ENCODE data around the gene EFCAB6. TPM values are rescaled to one million over a fixed set of nuclear protein-coding genes. Genes with fewer than 3 reads are reported as not detected.

EFCAB6 gene
- total and polyA plus RNA-seq, 4 donors = 1.7 to 15.4 (median 7.6) TPM

DNA sequence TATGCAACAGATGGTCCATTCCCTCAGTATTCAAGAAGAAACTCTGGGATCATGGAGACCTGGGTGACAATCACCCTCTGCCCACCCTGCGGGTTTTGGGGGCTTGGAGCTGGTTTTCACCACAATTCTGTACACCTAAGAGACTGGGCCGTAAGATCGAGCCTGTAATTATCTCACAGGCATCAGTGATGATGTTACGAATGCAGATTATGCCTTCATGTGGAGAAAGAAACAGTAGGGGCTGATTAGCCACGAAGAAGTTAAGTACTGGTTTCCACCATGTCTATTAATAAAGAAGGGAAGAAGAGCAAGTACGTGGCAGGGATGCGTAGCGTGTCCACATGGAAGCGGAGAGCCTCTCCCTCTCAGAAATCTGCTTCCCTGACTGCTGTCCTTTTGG, 5.3 kb upstream of the EFCAB6 start:
- ATAC-seq (ENCODE audit: insufficient read depth, low FRiP score) = no peak
- WGBS, 2 donors = 93 to 97% methylated on average over 9 of the region's 9 CpGs
- no peak for DNase-seq
- Histone ChIP-seq H3K27ac (ENCODE audit: low read depth in 1 of 2, low read length in 1 of 2) (no peak overlapping the region), H3K27me3 (ENCODE audit: control insufficient read depth in 3 of 3, insufficient read depth in 3 of 3, low read length in 2 of 3) (no peaks in the 10 kb centered on the region), H3K9me3 (ENCODE audit: control insufficient read depth in 4 of 4, insufficient read depth in 3 of 4, low read length in 3 of 4) (peaks cover 0 to 3% (median 0%) of the 10 kb centered on the region in 4 donors), H3K36me3 (ENCODE audit: control insufficient read depth in 4 of 4, insufficient read depth in 4 of 4, low read length in 4 of 4) (no peaks in the 10 kb centered on the region), H3K4me1 (ENCODE audit: control insufficient read depth in 5 of 5, insufficient read depth in 5 of 5, low read length in 5 of 5) (peaks cover 1 to 12% (median 8%) of the 10 kb centered on the region in 5 donors), H3K4me3 (no peak overlapping the region), H3K9ac (ENCODE audit: insufficient read depth in 1 of 2, low read length in 2 of 2) (no peak overlapping the region)
- TF ChIP-seq, protein P1, sequence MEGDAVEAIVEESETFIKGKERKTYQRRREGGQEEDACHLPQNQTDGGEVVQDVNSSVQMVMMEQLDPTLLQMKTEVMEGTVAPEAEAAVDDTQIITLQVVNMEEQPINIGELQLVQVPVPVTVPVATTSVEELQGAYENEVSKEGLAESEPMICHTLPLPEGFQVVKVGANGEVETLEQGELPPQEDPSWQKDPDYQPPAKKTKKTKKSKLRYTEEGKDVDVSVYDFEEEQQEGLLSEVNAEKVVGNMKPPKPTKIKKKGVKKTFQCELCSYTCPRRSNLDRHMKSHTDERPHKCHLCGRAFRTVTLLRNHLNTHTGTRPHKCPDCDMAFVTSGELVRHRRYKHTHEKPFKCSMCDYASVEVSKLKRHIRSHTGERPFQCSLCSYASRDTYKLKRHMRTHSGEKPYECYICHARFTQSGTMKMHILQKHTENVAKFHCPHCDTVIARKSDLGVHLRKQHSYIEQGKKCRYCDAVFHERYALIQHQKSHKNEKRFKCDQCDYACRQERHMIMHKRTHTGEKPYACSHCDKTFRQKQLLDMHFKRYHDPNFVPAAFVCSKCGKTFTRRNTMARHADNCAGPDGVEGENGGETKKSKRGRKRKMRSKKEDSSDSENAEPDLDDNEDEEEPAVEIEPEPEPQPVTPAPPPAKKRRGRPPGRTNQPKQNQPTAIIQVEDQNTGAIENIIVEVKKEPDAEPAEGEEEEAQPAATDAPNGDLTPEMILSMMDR (IDR thresholded peaks at IDR 0.05; ENCODE audit: control extremely low read depth, extremely low read depth) = no peak

GRCh38 chr22:43814264-43814663, 2.2 kb upstream of the EFCAB6 start:
- H3K36me3 ChIP-seq (ENCODE audit: control insufficient read depth in 4 of 4, insufficient read depth in 4 of 4, low read length in 4 of 4) = no peaks in the 10 kb centered on the region
- peaks cover 0 to 4% (median 0%) of the 10 kb centered on the region in 4 donors for H3K9me3 ChIP-seq (ENCODE audit: control insufficient read depth in 4 of 4, insufficient read depth in 3 of 4, low read length in 3 of 4)
- H3K27ac ChIP-seq (ENCODE audit: low read depth in 1 of 2, low read length in 1 of 2) = no peak overlapping the region
- peaks cover 0 to 17% (median 11%) of the 10 kb centered on the region in 5 donors for H3K4me1 ChIP-seq (ENCODE audit: control insufficient read depth in 5 of 5, insufficient read depth in 5 of 5, low read length in 5 of 5)
- H3K27me3 ChIP-seq (ENCODE audit: control insufficient read depth in 3 of 3, insufficient read depth in 3 of 3, low read length in 2 of 3) = no peaks in the 10 kb centered on the region
- H3K9ac ChIP-seq (ENCODE audit: insufficient read depth in 1 of 2, low read length in 2 of 2) = no peak overlapping the region
- TF ChIP-seq, protein P1 (IDR thresholded peaks at IDR 0.05; ENCODE audit: control extremely low read depth, extremely low read depth) = no peak
- no peak overlapping the region for H3K4me3 ChIP-seq
- 97 to 99% methylated on average over 5 of the region's 5 CpGs for WGBS, 2 donors
- DNase-seq = no peak
- ATAC-seq (ENCODE audit: insufficient read depth, low FRiP score) = no peak

DNA sequence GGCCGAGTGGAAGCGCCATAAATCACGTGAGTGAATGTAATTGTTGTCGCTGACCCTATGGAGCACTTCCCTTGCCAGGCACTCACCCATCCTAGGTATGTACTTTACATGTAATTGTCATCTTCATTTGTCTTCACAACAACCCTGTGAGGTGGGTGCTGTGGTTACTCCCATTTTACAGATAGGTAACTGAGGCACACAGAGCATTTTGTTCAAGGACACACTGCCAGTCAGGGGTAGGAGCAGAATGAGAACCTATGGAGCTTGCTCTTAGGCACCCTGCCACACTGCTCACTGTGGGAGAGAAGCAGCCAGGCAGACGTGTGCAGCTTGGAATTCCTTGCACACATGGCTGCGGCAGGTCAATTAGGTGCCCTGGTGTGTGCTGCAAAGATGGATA, 785 bp upstream of the EFCAB6 start:
- Histone ChIP-seq H3K4me3 (peak overlapping the region; percentile 95), H3K9ac (ENCODE audit: insufficient read depth in 1 of 2, low read length in 2 of 2) (peak overlapping the region; percentile 68 to 74), H3K27me3 (ENCODE audit: control insufficient read depth in 3 of 3, insufficient read depth in 3 of 3, low read length in 2 of 3) (no peaks in the 10 kb centered on the region), H3K36me3 (ENCODE audit: control insufficient read depth in 4 of 4, insufficient read depth in 4 of 4, low read length in 4 of 4) (no peaks in the 10 kb centered on the region), H3K9me3 (ENCODE audit: control insufficient read depth in 4 of 4, insufficient read depth in 3 of 4, low read length in 3 of 4) (peaks cover 0 to 2% (median 0%) of the 10 kb centered on the region in 4 donors), H3K4me1 (ENCODE audit: control insufficient read depth in 5 of 5, insufficient read depth in 5 of 5, low read length in 5 of 5) (peaks cover 0 to 17% (median 11%) of the 10 kb centered on the region in 5 donors), H3K27ac (ENCODE audit: low read depth in 1 of 2, low read length in 1 of 2) (peak overlapping the region in 1 of 2 donors; percentile 92)
- TF ChIP-seq, protein P1 (IDR thresholded peaks at IDR 0.05; ENCODE audit: control extremely low read depth, extremely low read depth) = no peak
- 21 to 25% methylated on average over 6 of the region's 6 CpGs for WGBS, 2 donors
- DNase-seq (no peak), ATAC-seq (ENCODE audit: insufficient read depth, low FRiP score) (no peak)

- peaks cover 0 to 17% (median 11%) of the 10 kb centered on the region in 5 donors for H3K4me1 ChIP-seq (ENCODE audit: control insufficient read depth in 5 of 5, insufficient read depth in 5 of 5, low read length in 5 of 5)
- H3K36me3 ChIP-seq (ENCODE audit: control insufficient read depth in 4 of 4, insufficient read depth in 4 of 4, low read length in 4 of 4) = no peaks in the 10 kb centered on the region
- DNase-seq = no peak
- 0% methylated on average over 16 to 21 of the region's 21 CpGs for WGBS, 2 donors
- H3K9ac ChIP-seq (ENCODE audit: insufficient read depth in 1 of 2, low read length in 2 of 2) = peak overlapping the region; percentile 41 to 92
- peak overlapping the region; percentile 95 for H3K4me3 ChIP-seq
- peak overlapping the region; percentile 61 to 93 for H3K27ac ChIP-seq (ENCODE audit: low read depth in 1 of 2, low read length in 1 of 2)
- no peaks in the 10 kb centered on the region for H3K27me3 ChIP-seq (ENCODE audit: control insufficient read depth in 3 of 3, insufficient read depth in 3 of 3, low read length in 2 of 3)
- H3K9me3 ChIP-seq (ENCODE audit: control insufficient read depth in 4 of 4, insufficient read depth in 3 of 4, low read length in 3 of 4) = peaks cover 0 to 2% (median 0%) of the 10 kb centered on the region in 4 donors
- ATAC-seq (ENCODE audit: insufficient read depth, low FRiP score) = no peak
- TF ChIP-seq, protein P1 (IDR thresholded peaks at IDR 0.05; ENCODE audit: control extremely low read depth, extremely low read depth) = no peak
Observed at GRCh38 chr22:43811777-43812148, 342 bp downstream of the EFCAB6 start.
